HEK293 (cell line): ENCODE results near the gene WFDC1.
A peak's percentile ranks its signal among the peaks of the same experiment; 100 is the strongest.

ENCODE experiments used
- CTCF ChIA-PET: fragments of 350-600 bp; formaldehyde crosslinking; extraction: SDS; loops from one replicate; lab custom pipeline; 2021; ENCODE audit warnings: antibody characterized with exemption; lab: Yijun Ruan, JAX
- POLR2A ChIA-PET: fragments of 300-600 bp; formaldehyde crosslinking; extraction: SDS; loops from one replicate; lab custom pipeline; 2020; ENCODE audit warnings: antibody characterized with exemption, inconsistent platforms; lab: Yijun Ruan, JAX
- H3K27ac ChIP-seq: fragments of 200-500 bp; sonication (Bioruptor generic); 2 replicates; pipeline ENCODE4 v1.5.1; 2014; ENCODE audit warnings: low read depth, low read length, control low read depth, inconsistent platforms; ENCODE audit errors: extremely low read depth
- H3K36me3 ChIP-seq, 2 experiments: fragments of 200-500 bp in 1 of 2; sonication (Bioruptor generic) in 1 of 2; 1 replicate in 1 of 2; 2 replicates in 1 of 2; pipeline ENCODE4 v1.5.1; 2014 to 2017; ENCODE audit warnings: inconsistent platforms in 2 of 2, low read length in 2 of 2; ENCODE audit not compliant: control insufficient read depth in 2 of 2, insufficient read depth in 1 of 2
- H3K4me1 ChIP-seq: fragments of 200-500 bp; sonication (Bioruptor generic); 2 replicates; pipeline ENCODE4 v1.5.1; 2014; ENCODE audit warnings: mild to moderate bottlenecking, low read length, inconsistent platforms; ENCODE audit not compliant: control insufficient read depth, insufficient read depth
- H3K4me3 ChIP-seq: 2 replicates; pipeline ENCODE4 v1.5.1; 2011; ENCODE audit warnings: low read depth, mild to moderate bottlenecking, control low read depth, low read length, moderate library complexity
- H3K9me3 ChIP-seq: fragments of 200-500 bp; sonication (Bioruptor generic); 2 replicates; pipeline ENCODE4 v1.5.1; 2014; ENCODE audit warnings: low read depth, low read length, inconsistent platforms; ENCODE audit not compliant: control insufficient read depth, insufficient read depth
- GLI4 ChIP-seq: fragments of 450-650 bp; formaldehyde crosslinking; IDR thresholded peaks from 2 replicates; pipeline ENCODE4 v1.5.1; 2016; ENCODE audit warnings: missing biosample characterization, missing genetic modification characterization
- HOXD13 ChIP-seq: sonication (generic); formaldehyde crosslinking; IDR thresholded peaks from 2 replicates; pipeline ENCODE4 v1.8.0; 2022; ENCODE audit warnings: missing genetic modification reagents, borderline replicate concordance
- REPIN1 ChIP-seq: fragments of 450-650 bp; formaldehyde crosslinking; IDR thresholded peaks from 2 replicates; pipeline ENCODE4 v1.5.1; 2017; ENCODE audit warnings: missing biosample characterization, missing genetic modification characterization, low read depth
- ZFP37 ChIP-seq: fragments of 450-650 bp; formaldehyde crosslinking; IDR thresholded peaks from 2 replicates; pipeline ENCODE4 v1.5.1; 2016; ENCODE audit warnings: missing biosample characterization, missing genetic modification characterization
- ZIC2 ChIP-seq: fragments of 450-650 bp; formaldehyde crosslinking; IDR thresholded peaks from 2 replicates; pipeline ENCODE4 v1.5.1; 2016; ENCODE audit warnings: missing biosample characterization, missing genetic modification characterization
- ZNF114 ChIP-seq: fragments of 450-650 bp; formaldehyde crosslinking; IDR thresholded peaks from 2 replicates; pipeline ENCODE4 v1.5.0; 2017; ENCODE audit warnings: missing biosample characterization, missing genetic modification characterization
- ZNF19 ChIP-seq: fragments of 450-650 bp; formaldehyde crosslinking; IDR thresholded peaks from 2 replicates; pipeline ENCODE4; 2016; ENCODE audit warnings: missing biosample characterization, missing genetic modification characterization, low read depth
- ZNF335 ChIP-seq: fragments of 450-650 bp; formaldehyde crosslinking; conservative IDR thresholded peaks from 2 replicates; pipeline ENCODE4 v1.5.1; 2016; ENCODE audit warnings: missing biosample characterization, missing genetic modification characterization
- ZNF37A ChIP-seq: fragments of 450-650 bp; IDR thresholded peaks from 2 replicates; pipeline ENCODE4 v1.5.1; 2018; ENCODE audit warnings: missing biosample characterization, missing genetic modification characterization
- ZNF426 ChIP-seq: fragments of 450-650 bp; formaldehyde crosslinking; IDR thresholded peaks from 2 replicates; pipeline ENCODE4 v1.5.1; 2017; ENCODE audit warnings: missing biosample characterization, missing genetic modification characterization, mild to moderate bottlenecking, inconsistent platforms, moderate library complexity
- ZNF513 ChIP-seq: fragments of 450-650 bp; IDR thresholded peaks from 2 replicates; pipeline ENCODE4 v1.5.1; 2018; ENCODE audit warnings: missing biosample characterization, missing genetic modification characterization
- ZNF555 ChIP-seq: fragments of 450-650 bp; formaldehyde crosslinking; conservative IDR thresholded peaks from 2 replicates; pipeline ENCODE4 v1.5.1; 2017; ENCODE audit warnings: missing biosample characterization, mild to moderate bottlenecking, missing genetic modification characterization, inconsistent platforms
- ZSCAN23 ChIP-seq: fragments of 450-650 bp; formaldehyde crosslinking; IDR thresholded peaks from 2 replicates; pipeline ENCODE4 v1.5.1; 2016; ENCODE audit warnings: missing biosample characterization, missing genetic modification characterization
- ZSCAN30 ChIP-seq: fragments of 450-650 bp; IDR thresholded peaks from 2 replicates; pipeline ENCODE4 v1.5.1; 2018; ENCODE audit warnings: missing biosample characterization, mild to moderate bottlenecking, missing genetic modification characterization, moderate library complexity
- TF ChIP-seq, protein P1 (sequence below): fragments of 450-650 bp; formaldehyde crosslinking; IDR thresholded peaks from 2 replicates; pipeline ENCODE4 v1.5.0; 2017; ENCODE audit warnings: missing biosample characterization, missing genetic modification characterization, borderline replicate concordance
- TF ChIP-seq, protein P2 (sequence below): fragments of 450-650 bp; formaldehyde crosslinking; IDR thresholded peaks from 2 replicates; pipeline ENCODE4 v1.5.1; 2016; ENCODE audit warnings: missing biosample characterization, missing genetic modification characterization
- TF ChIP-seq, protein P3 (sequence below): fragments of 450-650 bp; formaldehyde crosslinking; IDR thresholded peaks from 2 replicates; pipeline ENCODE4 v1.5.1; 2016; ENCODE audit warnings: missing biosample characterization, missing genetic modification characterization

Gene WFDC1

GRCh38 chr16:84303516-84303915 is 8.8 kb downstream of the WFDC1 start:
- H3K27ac ChIP-seq, result no peak overlapping the region
- POLR2A ChIA-PET, result interaction anchor here (0.7 kb wide), 1 partner anchor 320 kb away, joined by 3 read pairs; no protein-coding TSS in a partner anchor
- no peaks in the 10 kb centered on the region for H3K36me3 ChIP-seq
- no peak overlapping the region for H3K4me3 ChIP-seq
- TF ChIP-seq ZNF19 (tag by site-specific recombination), result no peak
- TF ChIP-seq ZSCAN30 (tag by site-specific recombination), result no peak
- TF ChIP-seq ZNF426 (tag by site-specific recombination), result no peak
- TF ChIP-seq, protein P1, sequence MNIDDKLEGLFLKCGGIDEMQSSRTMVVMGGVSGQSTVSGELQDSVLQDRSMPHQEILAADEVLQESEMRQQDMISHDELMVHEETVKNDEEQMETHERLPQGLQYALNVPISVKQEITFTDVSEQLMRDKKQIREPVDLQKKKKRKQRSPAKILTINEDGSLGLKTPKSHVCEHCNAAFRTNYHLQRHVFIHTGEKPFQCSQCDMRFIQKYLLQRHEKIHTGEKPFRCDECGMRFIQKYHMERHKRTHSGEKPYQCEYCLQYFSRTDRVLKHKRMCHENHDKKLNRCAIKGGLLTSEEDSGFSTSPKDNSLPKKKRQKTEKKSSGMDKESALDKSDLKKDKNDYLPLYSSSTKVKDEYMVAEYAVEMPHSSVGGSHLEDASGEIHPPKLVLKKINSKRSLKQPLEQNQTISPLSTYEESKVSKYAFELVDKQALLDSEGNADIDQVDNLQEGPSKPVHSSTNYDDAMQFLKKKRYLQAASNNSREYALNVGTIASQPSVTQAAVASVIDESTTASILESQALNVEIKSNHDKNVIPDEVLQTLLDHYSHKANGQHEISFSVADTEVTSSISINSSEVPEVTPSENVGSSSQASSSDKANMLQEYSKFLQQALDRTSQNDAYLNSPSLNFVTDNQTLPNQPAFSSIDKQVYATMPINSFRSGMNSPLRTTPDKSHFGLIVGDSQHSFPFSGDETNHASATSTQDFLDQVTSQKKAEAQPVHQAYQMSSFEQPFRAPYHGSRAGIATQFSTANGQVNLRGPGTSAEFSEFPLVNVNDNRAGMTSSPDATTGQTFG, result no peak
- no peak for TF ChIP-seq ZSCAN23 (tag by site-specific recombination)
- no peak for TF ChIP-seq ZNF335 (tag by site-specific recombination)
- TF ChIP-seq, all 188 proteins: peak for 0
- Histone ChIP-seq H3K4me1 (no peaks in the 10 kb centered on the region), H3K9me3 (no peaks in the 10 kb centered on the region)
- CTCF ChIA-PET, result no interaction called here

DNA sequence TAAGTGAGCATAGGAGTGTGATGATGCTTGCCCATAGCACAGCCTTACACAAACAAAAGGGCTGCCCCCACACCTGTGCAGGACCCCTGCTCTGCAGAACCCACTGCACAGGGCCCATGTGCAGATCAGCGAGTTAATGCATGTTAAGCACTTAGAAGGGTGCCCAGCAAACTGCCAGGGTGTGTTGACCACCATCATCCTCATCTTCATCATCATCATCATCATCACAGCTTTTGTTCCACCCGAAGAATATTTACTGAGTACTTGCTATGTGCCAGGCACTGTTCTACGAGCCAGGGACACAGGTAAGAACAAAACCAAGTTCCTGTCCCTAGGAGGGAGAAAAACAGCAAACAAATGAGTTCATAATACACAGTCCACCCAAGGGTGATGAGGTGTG is 11.9 kb downstream of the WFDC1 start:
- CTCF ChIA-PET, result interaction anchor here (0.6 to 3.4 kb wide), 4 partner anchors 30 to 350 kb away, joined by 3 to 24 read pairs (median 3); no protein-coding TSS in a partner anchor
- POLR2A ChIA-PET, result no interaction called here
- no peak overlapping the region for H3K4me3 ChIP-seq

DNA sequence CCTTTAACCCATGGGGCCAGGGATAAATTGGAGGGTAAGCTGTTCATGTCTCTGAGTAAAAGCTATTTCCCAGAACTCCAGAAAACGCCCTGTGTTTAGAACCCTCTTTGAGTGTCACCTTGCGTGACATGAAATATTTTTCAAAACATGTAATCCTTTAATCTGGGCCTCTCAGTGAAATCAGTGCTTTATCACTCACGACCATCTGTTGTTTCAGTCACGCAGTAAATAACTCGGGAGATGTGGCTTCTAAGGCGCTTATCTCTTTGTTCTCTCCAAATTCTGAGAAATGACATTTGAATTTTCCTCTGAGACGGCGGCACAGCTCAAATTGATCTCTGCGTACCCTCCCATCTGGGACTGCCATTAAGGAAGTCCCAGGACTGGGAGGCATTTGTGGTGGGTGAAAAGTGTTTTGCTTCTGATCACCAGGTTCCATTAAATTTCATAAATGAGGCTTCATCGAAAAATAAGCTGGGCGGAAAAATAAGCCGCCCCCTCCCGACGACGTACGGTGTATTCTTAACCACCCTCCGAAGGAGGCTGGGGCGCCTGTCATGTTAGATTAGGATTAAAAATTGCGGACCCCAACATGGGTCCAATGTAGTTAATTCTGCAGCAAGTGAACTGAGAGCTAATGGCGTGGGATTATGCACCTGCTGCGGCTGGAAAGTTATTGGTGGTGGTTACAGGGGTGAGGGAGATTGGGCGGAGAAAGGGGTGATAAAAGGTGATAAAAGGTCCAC is 12.7 kb downstream of the WFDC1 start:
- Histone ChIP-seq H3K4me1 (no peaks in the 10 kb centered on the region), H3K4me3 (no peak overlapping the region), H3K36me3 (no peaks in the 10 kb centered on the region), H3K27ac (no peak overlapping the region), H3K9me3 (no peaks in the 10 kb centered on the region)
- CTCF ChIA-PET, result interaction anchor here (0.6 to 3.4 kb wide), 13 partner anchors 8 to 351 kb away, joined by 3 to 24 read pairs (median 4); partner anchors contain the start of genes ATP2C2, TAF1C and WFDC1
- POLR2A ChIA-PET, result interaction anchor here (0.6 to 1.2 kb wide), 2 partner anchors 30 to 351 kb away, joined by 3 to 4 read pairs; no protein-coding TSS in a partner anchor
- TF ChIP-seq, protein P2, sequence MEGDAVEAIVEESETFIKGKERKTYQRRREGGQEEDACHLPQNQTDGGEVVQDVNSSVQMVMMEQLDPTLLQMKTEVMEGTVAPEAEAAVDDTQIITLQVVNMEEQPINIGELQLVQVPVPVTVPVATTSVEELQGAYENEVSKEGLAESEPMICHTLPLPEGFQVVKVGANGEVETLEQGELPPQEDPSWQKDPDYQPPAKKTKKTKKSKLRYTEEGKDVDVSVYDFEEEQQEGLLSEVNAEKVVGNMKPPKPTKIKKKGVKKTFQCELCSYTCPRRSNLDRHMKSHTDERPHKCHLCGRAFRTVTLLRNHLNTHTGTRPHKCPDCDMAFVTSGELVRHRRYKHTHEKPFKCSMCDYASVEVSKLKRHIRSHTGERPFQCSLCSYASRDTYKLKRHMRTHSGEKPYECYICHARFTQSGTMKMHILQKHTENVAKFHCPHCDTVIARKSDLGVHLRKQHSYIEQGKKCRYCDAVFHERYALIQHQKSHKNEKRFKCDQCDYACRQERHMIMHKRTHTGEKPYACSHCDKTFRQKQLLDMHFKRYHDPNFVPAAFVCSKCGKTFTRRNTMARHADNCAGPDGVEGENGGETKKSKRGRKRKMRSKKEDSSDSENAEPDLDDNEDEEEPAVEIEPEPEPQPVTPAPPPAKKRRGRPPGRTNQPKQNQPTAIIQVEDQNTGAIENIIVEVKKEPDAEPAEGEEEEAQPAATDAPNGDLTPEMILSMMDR (tag by site-specific recombination), result no peak
- TF ChIP-seq ZIC2 (no peak), ZNF114 (tag by site-specific recombination) (no peak), HOXD13 (CRISPR knock-in tag) (no peak), ZNF555 (tag by site-specific recombination) (no peak), ZFP37 (tag by site-specific recombination) (no peak), REPIN1 (tag by site-specific recombination) (no peak), ZNF37A (tag by site-specific recombination) (no peak)
- TF ChIP-seq, protein P3, sequence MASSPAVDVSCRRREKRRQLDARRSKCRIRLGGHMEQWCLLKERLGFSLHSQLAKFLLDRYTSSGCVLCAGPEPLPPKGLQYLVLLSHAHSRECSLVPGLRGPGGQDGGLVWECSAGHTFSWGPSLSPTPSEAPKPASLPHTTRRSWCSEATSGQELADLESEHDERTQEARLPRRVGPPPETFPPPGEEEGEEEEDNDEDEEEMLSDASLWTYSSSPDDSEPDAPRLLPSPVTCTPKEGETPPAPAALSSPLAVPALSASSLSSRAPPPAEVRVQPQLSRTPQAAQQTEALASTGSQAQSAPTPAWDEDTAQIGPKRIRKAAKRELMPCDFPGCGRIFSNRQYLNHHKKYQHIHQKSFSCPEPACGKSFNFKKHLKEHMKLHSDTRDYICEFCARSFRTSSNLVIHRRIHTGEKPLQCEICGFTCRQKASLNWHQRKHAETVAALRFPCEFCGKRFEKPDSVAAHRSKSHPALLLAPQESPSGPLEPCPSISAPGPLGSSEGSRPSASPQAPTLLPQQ (tag by site-specific recombination), result no peak

More for the DNA sequence above, 11.9 kb downstream of the WFDC1 start:
- peak; percentile 96 for TF ChIP-seq ZNF513
- TF ChIP-seq GLI4 (tag by site-specific recombination), result no peak
- TF ChIP-seq, all 188 proteins: peak for 1
- Histone ChIP-seq H3K27ac (no peak overlapping the region), H3K4me1 (no peaks in the 10 kb centered on the region), H3K9me3 (no peaks in the 10 kb centered on the region), H3K36me3 (no peaks in the 10 kb centered on the region)
